ENCODE data around the gene SPRR5.

The SPRR5 gene

GRCh38 chr1:152954436-152954835 is 7.4 kb downstream of the SPRR5 start:
- no peak overlapping the region for H2BK5ac ChIP-seq (ENCODE audit: low read depth, low read length, poor library complexity)
- no peak overlapping the region for H2AFZ ChIP-seq (ENCODE audit: insufficient read depth, low read length, poor library complexity)
- no peak overlapping the region for H3K4me3 ChIP-seq (ENCODE audit: low read depth, low read length)
- no peak overlapping the region for H2AK5ac ChIP-seq (ENCODE audit: low read length)
- no peak overlapping the region for H2BK12ac ChIP-seq (ENCODE audit: low read length)
- H3K79me2 ChIP-seq (ENCODE audit: control insufficient read depth, insufficient read depth, low read length, poor library complexity): no peaks in the 10 kb centered on the region
- no peaks in the 10 kb centered on the region for H3K4me1 ChIP-seq (ENCODE audit: control insufficient read depth in 1 of 2, insufficient read depth in 2 of 2, low read length in 2 of 2)
- DNase-seq: peak; percentile 52 to 85
- no peak overlapping the region for H3K23ac ChIP-seq (ENCODE audit: low read length)
- no peaks in the 10 kb centered on the region for H3K27me3 ChIP-seq (ENCODE audit: insufficient read depth, low read length)
- no peak overlapping the region for H3K27ac ChIP-seq (ENCODE audit: low read depth, low read length)
- H3K36me3 ChIP-seq (ENCODE audit: control insufficient read depth in 1 of 2, insufficient read depth in 2 of 2, low read length in 2 of 2): no peaks in the 10 kb centered on the region
- H4K8ac ChIP-seq (ENCODE audit: low read depth, low read length): no peak overlapping the region
- H3K9me3 ChIP-seq (ENCODE audit: insufficient read depth, low read depth, low read length): no peaks in the 10 kb centered on the region
- no peak overlapping the region for H3K4me2 ChIP-seq (ENCODE audit: low read length)
- no peak overlapping the region for H2BK120ac ChIP-seq (ENCODE audit: insufficient read depth, low read length, poor library complexity)
- no peaks in the 10 kb centered on the region for H3K79me1 ChIP-seq (ENCODE audit: low read length)
- H3K4ac ChIP-seq (ENCODE audit: low read depth, low read length): no peak overlapping the region
- no CpG with 5 or more reads among the region's 6 CpGs for WGBS (ENCODE audit: extremely low coverage, insufficient coverage, insufficient read length)
- H3K18ac ChIP-seq (ENCODE audit: low read length): no peak overlapping the region
- no peak overlapping the region for H4K12ac ChIP-seq (ENCODE audit: low read depth, low read length)
- H3K14ac ChIP-seq (ENCODE audit: low read length): no peak overlapping the region
- no peak overlapping the region for H4K91ac ChIP-seq (ENCODE audit: low read depth, low read length)
- no peak overlapping the region for H3K9ac ChIP-seq (ENCODE audit: low read length)

- Histone ChIP-seq H3K18ac (ENCODE audit: low read length) (no peak overlapping the region), H3K9ac (ENCODE audit: low read length) (no peak overlapping the region), H3K4me1 (ENCODE audit: control insufficient read depth in 1 of 2, insufficient read depth in 2 of 2, low read length in 2 of 2) (no peaks in the 10 kb centered on the region), H4K91ac (ENCODE audit: low read depth, low read length) (no peak overlapping the region), H3K27me3 (ENCODE audit: insufficient read depth, low read length) (no peaks in the 10 kb centered on the region), H3K14ac (ENCODE audit: low read length) (no peak overlapping the region), H2BK5ac (ENCODE audit: low read depth, low read length, poor library complexity) (no peak overlapping the region), H2BK120ac (ENCODE audit: insufficient read depth, low read length, poor library complexity) (no peak overlapping the region), H3K4ac (ENCODE audit: low read depth, low read length) (no peak overlapping the region), H3K4me2 (ENCODE audit: low read length) (no peak overlapping the region), H3K79me1 (ENCODE audit: low read length) (no peaks in the 10 kb centered on the region), H3K27ac (ENCODE audit: low read depth, low read length) (no peak overlapping the region), H4K8ac (ENCODE audit: low read depth, low read length) (no peak overlapping the region), H2BK12ac (ENCODE audit: low read length) (no peak overlapping the region), H3K36me3 (ENCODE audit: control insufficient read depth in 1 of 2, insufficient read depth in 2 of 2, low read length in 2 of 2) (no peaks in the 10 kb centered on the region), H2AK5ac (ENCODE audit: low read length) (no peak overlapping the region), H3K9me3 (ENCODE audit: insufficient read depth, low read depth, low read length) (no peaks in the 10 kb centered on the region), H3K4me3 (ENCODE audit: low read depth, low read length) (no peak overlapping the region), H3K23ac (ENCODE audit: low read length) (no peak overlapping the region), H3K79me2 (ENCODE audit: control insufficient read depth, insufficient read depth, low read length, poor library complexity) (no peaks in the 10 kb centered on the region), H2AFZ (ENCODE audit: insufficient read depth, low read length, poor library complexity) (no peak overlapping the region), H4K12ac (ENCODE audit: low read depth, low read length) (no peak overlapping the region)
- DNase-seq: peak; percentile 68 to 88
- WGBS (ENCODE audit: extremely low coverage, insufficient coverage, insufficient read length): no CpG with 5 or more reads among the region's 3 CpGs
Observed at GRCh38 chr1:152957561-152957960, 10.6 kb downstream of the SPRR5 start.

- Histone ChIP-seq H3K79me2 (ENCODE audit: control insufficient read depth, insufficient read depth, low read length, poor library complexity) (no peaks in the 10 kb centered on the region), H4K8ac (ENCODE audit: low read depth, low read length) (no peak overlapping the region), H3K9ac (ENCODE audit: low read length) (no peak overlapping the region), H3K18ac (ENCODE audit: low read length) (no peak overlapping the region), H2BK5ac (ENCODE audit: low read depth, low read length, poor library complexity) (no peak overlapping the region), H3K4ac (ENCODE audit: low read depth, low read length) (no peak overlapping the region), H3K27me3 (ENCODE audit: insufficient read depth, low read length) (no peaks in the 10 kb centered on the region), H3K79me1 (ENCODE audit: low read length) (no peaks in the 10 kb centered on the region), H3K36me3 (ENCODE audit: control insufficient read depth in 1 of 2, insufficient read depth in 2 of 2, low read length in 2 of 2) (no peaks in the 10 kb centered on the region), H3K27ac (ENCODE audit: low read depth, low read length) (no peak overlapping the region), H2BK120ac (ENCODE audit: insufficient read depth, low read length, poor library complexity) (no peak overlapping the region), H2AK5ac (ENCODE audit: low read length) (no peak overlapping the region), H3K4me3 (ENCODE audit: low read depth, low read length) (no peak overlapping the region), H4K91ac (ENCODE audit: low read depth, low read length) (no peak overlapping the region), H3K4me2 (ENCODE audit: low read length) (no peak overlapping the region), H3K23ac (ENCODE audit: low read length) (no peak overlapping the region), H3K14ac (ENCODE audit: low read length) (no peak overlapping the region), H4K12ac (ENCODE audit: low read depth, low read length) (no peak overlapping the region), H2AFZ (ENCODE audit: insufficient read depth, low read length, poor library complexity) (no peak overlapping the region), H3K9me3 (ENCODE audit: insufficient read depth, low read depth, low read length) (no peaks in the 10 kb centered on the region), H2BK12ac (ENCODE audit: low read length) (no peak overlapping the region), H3K4me1 (ENCODE audit: control insufficient read depth in 1 of 2, insufficient read depth in 2 of 2, low read length in 2 of 2) (no peaks in the 10 kb centered on the region)
- no CpG with 5 or more reads among the region's 3 CpGs for WGBS (ENCODE audit: extremely low coverage, insufficient coverage, insufficient read length)
- DNase-seq: no peak
Observed at GRCh38 chr1:152959273-152959672, 12.3 kb downstream of the SPRR5 start.

GRCh38 chr1:152959801-152960451 is 12.9 kb downstream of the SPRR5 start:
- H2BK120ac ChIP-seq (ENCODE audit: insufficient read depth, low read length, poor library complexity): no peak overlapping the region
- no peak overlapping the region for H3K4ac ChIP-seq (ENCODE audit: low read depth, low read length)
- no peaks in the 10 kb centered on the region for H3K4me1 ChIP-seq (ENCODE audit: control insufficient read depth in 1 of 2, insufficient read depth in 2 of 2, low read length in 2 of 2)
- WGBS (ENCODE audit: extremely low coverage, insufficient coverage, insufficient read length): no CpG with 5 or more reads among the region's 10 CpGs
- no peak overlapping the region for H4K12ac ChIP-seq (ENCODE audit: low read depth, low read length)
- no peak overlapping the region for H3K14ac ChIP-seq (ENCODE audit: low read length)
- H4K91ac ChIP-seq (ENCODE audit: low read depth, low read length): no peak overlapping the region
- H3K27me3 ChIP-seq (ENCODE audit: insufficient read depth, low read length): no peaks in the 10 kb centered on the region
- H3K79me2 ChIP-seq (ENCODE audit: control insufficient read depth, insufficient read depth, low read length, poor library complexity): no peaks in the 10 kb centered on the region
- H3K9me3 ChIP-seq (ENCODE audit: insufficient read depth, low read depth, low read length): no peaks in the 10 kb centered on the region
- no peak overlapping the region for H2BK12ac ChIP-seq (ENCODE audit: low read length)
- H3K27ac ChIP-seq (ENCODE audit: low read depth, low read length): no peak overlapping the region
- no peak overlapping the region for H3K4me2 ChIP-seq (ENCODE audit: low read length)
- no peak overlapping the region for H2AFZ ChIP-seq (ENCODE audit: insufficient read depth, low read length, poor library complexity)
- H3K23ac ChIP-seq (ENCODE audit: low read length): no peak overlapping the region
- no peak overlapping the region for H4K8ac ChIP-seq (ENCODE audit: low read depth, low read length)
- H3K36me3 ChIP-seq (ENCODE audit: control insufficient read depth in 1 of 2, insufficient read depth in 2 of 2, low read length in 2 of 2): no peaks in the 10 kb centered on the region
- no peak overlapping the region for H2BK5ac ChIP-seq (ENCODE audit: low read depth, low read length, poor library complexity)
- no peak overlapping the region for H3K9ac ChIP-seq (ENCODE audit: low read length)
- no peak for DNase-seq
- H3K18ac ChIP-seq (ENCODE audit: low read length): no peak overlapping the region
- no peak overlapping the region for H3K4me3 ChIP-seq (ENCODE audit: low read depth, low read length)
- no peak overlapping the region for H2AK5ac ChIP-seq (ENCODE audit: low read length)
- H3K79me1 ChIP-seq (ENCODE audit: low read length): no peaks in the 10 kb centered on the region

All from trophoblast cell (in vitro differentiated cells and primary cell).